ENCODE results near the gene CMTM8.

DNA sequence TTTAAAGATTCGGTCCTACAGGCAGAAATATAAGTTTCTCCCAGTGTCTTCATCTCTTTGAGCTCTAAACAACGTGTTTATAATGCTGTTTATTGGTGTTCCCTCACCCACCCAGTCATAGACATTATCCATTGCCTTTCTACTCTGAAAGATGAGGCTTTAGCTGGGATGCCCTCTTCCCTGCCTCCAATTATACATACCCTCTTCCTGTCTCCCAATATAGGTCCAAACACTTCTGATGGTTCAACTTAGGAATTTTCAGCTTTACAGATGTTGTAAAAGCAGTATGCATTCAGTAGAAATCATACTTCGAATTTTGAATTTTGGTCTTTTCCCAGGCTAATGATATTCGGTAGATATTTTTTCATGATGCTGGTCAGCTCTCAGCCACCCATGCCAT lies 2.6 kb downstream of the CMTM8 start:
- TF ChIP-seq, protein P1, sequence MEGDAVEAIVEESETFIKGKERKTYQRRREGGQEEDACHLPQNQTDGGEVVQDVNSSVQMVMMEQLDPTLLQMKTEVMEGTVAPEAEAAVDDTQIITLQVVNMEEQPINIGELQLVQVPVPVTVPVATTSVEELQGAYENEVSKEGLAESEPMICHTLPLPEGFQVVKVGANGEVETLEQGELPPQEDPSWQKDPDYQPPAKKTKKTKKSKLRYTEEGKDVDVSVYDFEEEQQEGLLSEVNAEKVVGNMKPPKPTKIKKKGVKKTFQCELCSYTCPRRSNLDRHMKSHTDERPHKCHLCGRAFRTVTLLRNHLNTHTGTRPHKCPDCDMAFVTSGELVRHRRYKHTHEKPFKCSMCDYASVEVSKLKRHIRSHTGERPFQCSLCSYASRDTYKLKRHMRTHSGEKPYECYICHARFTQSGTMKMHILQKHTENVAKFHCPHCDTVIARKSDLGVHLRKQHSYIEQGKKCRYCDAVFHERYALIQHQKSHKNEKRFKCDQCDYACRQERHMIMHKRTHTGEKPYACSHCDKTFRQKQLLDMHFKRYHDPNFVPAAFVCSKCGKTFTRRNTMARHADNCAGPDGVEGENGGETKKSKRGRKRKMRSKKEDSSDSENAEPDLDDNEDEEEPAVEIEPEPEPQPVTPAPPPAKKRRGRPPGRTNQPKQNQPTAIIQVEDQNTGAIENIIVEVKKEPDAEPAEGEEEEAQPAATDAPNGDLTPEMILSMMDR (IDR thresholded peaks at IDR 0.05): no peak
- TF ChIP-seq POLR2AphosphoS5 (IDR thresholded peaks at IDR 0.05): no peak
